RPMI8226 (cell line): ENCODE results near the gene ADGRG6.

Experiments
- DNase-seq: peaks from one replicate; pipeline ENCODE4 v3.0.0-alpha.2; 2015

Gene ADGRG6

DNA sequence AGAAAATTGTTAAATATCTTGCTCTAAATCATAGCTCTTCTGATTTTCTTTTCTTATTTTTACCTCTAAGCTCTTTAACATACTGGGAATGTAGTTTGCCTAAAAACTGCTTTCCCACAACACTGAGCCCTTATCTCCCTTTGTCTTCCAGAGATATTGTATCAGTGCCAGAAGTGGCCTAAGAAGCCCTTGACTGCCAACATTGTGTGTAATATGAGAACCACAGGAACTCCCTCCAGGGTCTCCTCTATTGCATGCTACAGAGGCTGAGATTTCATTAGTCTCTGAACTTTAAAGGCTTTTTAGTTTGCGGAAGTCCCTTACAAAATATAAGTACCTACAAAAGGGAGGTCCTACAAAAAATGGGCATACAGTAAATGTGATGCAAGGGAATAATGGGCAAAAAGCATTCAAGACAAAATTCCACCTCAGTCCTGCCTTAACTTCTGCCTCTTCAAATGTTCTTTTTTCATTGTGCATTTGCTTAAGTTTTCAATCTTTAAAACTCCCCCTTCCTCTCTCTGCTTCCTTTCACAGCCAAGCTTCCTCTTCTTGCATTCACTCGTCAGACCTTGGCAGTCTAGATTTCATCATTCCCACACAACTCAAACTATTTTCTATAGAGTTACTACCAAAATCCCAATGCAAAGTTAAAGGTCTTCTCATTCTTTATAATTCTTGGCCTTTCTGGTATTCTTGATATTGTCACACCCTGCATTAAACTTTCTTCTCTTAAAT is 76.5 kb downstream of the ADGRG6 start:
- no peak for DNase-seq

DNA sequence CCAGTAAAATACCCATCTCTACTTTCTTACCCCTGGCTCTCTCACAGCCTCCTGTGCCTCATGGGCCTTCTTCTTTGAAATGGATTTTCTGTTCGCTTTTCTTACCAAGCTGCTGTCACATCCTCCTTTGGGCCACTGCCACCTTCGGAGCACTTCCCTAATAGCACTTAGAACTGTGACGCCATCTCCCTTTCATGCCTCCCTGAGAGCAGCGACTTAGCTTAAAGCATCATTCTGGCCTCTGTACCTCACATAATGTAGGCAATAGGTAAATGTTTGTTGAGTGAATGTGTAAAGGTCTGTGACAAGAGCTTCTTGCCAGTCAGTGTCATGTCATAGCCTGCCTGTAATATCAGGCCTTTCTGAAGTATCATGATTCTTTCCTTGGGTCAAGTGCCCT is 78.8 kb downstream of the ADGRG6 start:
- no peak for DNase-seq

DNA sequence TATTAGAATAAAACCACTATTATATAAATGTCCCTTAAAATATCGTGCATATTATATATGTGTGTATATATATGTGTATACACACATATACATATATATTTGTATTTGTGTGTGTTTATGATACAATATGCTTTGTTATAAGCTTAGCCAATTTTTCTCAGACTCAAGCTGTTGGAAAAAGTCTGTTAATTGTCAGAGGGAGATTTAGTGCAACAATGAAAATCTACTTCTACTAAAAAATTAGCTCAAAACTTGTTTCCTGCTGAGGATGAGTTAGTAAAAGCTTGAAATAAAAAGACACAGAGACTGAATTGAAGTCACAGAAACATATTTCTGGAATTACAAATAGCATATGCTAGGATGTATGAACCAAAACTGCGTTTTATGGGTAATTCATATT is 79.4 kb downstream of the ADGRG6 start:
- DNase-seq = no peak

DNA sequence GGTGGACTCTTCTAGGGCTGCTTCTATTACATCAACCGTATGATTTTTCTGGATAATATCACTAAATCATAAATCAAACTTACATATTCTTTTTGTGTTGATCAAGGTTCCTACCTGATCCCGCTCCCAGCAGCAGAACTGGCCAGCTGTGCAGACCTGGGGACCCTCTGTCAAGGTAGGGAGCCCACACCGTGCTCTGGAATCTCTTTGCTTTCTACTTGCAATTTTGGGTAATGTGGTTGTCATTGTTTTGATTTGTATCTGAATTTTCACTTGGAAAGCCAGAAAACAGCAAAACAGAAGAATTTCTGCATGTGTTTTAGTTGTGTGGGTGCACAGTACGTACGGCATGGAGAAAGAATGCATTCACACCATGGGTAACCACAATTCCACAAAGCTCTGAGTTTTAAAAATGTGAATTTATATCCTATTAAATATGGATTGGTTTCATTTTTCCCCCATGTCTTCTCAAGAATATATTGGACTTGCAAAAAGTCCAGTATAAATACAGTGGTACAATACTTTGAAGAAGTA is 80.1 kb downstream of the ADGRG6 start:
- DNase-seq = no peak

DNA sequence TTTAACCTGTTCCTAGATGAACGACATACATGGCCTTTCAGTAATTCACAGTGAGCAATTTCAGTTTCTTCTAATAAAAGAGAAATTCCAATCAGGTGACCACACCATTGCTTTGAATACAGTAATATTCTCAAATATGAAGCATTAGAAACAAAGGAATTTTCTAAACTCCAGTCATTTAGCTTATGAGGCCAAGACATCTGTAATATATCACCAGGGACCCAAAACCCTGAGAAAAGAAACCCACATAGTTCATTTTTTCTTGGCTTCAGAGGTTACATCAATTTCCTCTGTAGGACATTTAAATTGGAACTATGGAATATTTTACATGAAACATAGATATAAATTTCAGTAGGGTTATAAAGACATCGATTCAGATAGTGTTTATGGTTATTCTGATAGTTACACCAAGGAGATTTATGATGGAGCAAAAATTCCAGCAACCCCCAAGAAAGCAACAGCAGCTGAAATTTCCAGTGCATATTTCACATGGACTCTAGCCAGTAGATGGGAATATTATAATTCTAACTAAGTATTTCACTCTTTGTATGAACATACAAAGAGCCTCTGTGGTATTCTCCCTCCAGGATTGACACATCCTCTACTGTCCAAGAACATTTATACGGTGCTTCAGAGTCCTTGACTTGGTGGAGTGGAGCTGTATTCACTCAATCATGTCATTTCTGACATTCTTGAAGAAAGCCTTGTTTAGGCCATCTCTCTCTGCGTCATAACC is 82.9 kb downstream of the ADGRG6 start:
- DNase-seq = no peak

DNA sequence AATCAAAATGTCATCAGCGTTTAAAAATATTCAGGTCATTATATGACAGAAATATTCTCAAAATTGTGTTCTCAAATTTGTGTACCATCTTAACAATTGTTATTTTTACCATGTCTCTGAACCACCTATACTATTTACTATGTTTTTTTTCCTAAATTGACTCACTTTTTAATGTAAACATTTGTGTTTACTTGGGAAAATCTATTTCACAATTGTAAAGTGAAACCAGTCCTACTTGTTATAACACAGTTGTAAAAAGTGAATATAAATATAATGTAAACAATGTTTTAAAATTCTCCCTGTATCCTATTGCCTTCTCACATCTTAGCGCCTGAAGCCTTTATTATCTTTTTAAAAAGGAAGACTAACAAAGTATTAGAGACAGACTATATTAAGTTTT is 83.5 kb downstream of the ADGRG6 start:
- no peak for DNase-seq

DNA sequence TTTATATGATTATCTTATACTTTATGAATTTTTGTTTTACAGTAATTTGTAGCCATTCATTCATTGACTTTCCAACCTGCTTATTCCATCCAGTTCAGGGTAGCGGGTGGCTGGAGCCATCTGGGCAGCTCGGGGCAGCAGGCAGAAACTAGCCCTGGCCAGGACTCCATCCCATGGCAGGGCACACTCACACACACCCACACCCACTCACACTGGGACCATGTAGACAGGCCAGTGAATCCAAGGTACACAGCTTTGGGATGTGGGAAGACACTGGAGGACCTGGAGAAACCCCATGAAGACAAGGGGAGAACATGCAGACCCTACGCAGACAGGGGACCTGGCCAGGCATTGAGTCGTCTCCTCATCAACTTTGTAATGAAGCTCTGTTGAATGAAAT is 84.8 kb downstream of the ADGRG6 start:
- no peak for DNase-seq

DNA sequence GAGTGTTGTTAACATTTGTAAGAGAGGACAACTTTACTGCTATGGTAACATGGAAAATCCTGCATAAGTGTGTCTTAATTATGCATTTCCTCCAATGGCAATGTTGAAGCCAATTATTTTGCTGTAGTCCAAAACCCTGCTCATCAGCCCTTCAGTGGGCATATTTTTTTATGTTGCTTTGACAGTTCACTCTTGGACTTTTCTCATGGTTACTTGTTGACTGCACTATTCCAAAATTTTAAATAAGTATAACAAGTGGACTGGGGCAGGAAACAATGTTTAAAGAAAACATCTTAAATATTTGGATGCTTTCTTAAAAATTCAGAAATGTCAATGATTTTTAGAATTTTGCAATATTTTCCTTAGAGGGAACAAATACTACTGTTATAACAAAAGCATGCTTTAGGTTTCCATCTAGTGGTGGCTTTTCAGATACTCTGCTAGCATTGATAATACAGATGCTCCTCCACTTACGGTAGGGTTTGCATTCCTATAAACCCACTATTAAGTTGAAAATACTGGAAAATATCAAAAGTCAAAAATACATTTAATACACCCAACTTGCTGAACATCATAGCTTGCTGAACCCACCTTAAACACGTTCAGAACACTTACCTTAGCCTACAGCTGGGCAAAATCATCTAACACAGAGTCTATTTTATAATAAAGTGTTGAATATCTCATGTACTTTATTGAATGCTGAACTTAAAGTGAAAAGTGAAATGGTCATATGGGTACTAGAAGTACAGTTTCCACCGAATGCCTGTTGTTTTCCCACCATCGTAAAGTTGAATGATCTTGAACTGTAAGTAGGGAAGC is 86.4 kb downstream of the ADGRG6 start:
- DNase-seq = peak; percentile 41

DNA sequence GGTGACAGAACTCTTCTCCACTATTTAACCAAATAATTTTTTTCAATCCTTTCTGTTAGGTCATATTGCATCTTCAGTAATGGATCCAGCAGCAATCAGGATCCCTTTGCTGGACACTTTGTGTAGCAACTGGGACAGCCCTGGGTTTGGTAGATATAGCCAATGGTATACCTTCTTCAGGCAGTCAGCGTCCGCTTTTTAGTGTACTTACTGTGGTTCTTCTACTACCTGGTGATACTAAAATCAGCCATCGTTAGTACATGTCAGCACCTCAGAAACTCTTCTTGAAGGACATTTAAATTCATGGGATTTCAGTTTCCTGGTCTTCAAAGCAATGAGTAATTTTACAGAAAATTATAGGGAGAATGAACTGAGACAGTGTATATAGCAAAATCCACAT is 93.5 kb downstream of the ADGRG6 start:
- DNase-seq = no peak

DNA sequence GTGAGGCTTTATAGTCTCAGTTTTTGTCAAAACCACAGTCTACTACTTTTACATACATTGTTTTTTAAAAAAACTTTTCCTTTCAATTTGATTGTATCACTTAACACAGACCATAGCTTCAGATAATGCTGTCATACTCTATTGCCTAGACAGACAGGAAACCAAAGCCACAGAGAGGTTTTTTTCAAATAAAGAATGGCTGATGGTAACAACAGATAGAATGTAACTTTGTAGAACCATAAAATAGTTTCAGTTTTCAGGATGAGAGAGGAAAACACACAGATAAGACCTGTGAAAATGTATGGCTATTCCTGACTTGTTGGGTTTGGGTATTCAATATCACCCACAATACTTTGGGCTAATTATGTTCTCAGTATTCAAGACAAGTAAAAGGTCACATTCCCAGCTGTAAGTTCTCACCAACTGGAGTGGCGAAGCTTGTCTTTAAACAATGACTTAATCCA is 94.0 kb downstream of the ADGRG6 start:
- DNase-seq = no peak

DNA sequence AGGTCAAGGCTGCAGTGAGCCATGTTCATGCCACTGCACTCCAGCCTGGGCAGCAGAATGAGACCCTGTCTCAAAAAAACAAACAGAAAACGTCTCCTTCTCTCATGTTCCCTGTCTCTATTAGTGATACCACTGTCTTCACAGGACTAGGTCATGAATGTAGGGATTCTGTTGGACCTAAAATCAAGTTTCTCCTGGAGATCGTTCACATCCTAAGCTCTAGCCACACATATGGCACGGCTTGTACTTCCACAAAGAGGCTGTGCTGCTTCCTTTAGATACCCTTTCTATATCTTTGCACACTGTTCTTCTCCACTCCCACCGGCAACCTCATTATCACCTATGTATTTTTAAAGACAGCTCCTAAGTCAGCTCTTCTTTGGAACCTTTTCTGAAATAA is 96.5 kb downstream of the ADGRG6 start:
- no peak for DNase-seq

DNA sequence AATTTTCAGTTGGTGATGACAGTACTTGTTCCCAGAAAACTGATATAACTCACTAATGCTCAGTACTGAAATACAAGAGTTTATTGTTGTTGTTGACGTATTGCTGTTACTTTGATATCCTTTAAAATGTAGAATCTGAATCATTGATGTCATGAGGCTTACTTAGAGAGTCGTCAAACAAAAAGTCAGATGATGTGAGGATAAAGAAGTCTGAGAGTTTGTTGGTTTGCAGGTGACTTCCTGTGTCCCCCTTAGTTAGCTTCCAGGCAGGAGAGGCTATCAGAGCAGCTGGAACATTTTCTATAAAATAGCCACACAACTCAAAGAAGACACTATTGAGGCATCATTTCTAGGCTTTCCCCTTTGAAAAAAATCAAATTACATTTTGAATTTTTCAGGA is 97.9 kb downstream of the ADGRG6 start:
- DNase-seq = no peak

DNA sequence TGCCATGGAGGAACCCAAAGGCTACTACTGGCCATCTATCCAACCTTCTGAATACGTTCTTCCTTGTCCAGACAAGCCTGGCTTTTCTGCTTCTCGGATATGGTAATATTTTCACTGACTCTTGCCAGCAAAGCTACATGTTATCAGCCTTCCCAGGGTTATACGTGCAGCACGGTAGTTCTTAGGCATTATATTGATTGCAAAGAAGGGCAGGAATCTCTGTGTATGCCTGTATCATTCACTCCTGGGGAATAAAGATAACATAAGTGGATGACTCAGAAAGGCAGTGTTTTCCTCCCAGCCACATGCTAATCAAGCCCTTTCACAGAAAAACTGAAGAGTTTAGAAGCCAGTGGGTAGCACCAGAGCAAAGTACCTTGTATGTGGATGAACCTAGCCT is 98.7 kb downstream of the ADGRG6 start:
- DNase-seq = no peak

DNA sequence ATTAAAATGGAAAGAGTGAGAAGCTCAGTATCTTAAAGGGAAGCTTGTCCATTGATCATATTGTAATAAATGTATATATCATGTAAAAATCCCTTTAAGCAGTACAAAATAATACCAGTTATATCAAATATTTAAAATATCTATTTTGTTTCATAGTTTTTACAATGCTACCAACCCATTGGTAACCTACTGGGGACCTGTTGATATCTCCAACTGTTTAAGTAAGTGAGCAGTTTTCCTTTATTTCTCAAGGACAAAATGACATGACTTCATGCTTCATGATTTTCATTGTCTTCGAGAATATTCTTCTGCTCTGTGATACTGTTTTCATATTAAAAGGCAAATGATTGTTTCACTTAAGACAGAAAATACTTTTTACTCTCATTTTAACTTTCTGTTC is 100.0 kb downstream of the ADGRG6 start:
- DNase-seq = no peak

DNA sequence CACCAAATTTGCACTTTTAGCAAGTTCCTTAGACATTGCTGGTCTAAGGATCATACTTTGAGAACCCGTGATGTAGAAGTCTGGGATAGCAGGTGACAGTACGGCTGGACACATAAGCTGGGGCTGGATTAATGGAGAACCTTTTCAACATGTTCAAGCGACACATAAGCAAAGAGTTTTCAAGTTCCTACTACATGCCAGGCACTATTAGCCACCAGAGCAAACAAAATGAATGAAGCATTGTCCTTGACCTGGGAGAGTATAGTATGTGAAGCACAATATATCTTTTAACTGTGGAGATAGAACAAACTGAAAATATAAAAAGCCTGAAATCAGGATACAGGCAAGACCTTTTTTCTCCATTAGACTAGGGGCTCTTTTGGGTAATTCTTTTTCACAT is 102.9 kb downstream of the ADGRG6 start:
- no peak for DNase-seq

DNA sequence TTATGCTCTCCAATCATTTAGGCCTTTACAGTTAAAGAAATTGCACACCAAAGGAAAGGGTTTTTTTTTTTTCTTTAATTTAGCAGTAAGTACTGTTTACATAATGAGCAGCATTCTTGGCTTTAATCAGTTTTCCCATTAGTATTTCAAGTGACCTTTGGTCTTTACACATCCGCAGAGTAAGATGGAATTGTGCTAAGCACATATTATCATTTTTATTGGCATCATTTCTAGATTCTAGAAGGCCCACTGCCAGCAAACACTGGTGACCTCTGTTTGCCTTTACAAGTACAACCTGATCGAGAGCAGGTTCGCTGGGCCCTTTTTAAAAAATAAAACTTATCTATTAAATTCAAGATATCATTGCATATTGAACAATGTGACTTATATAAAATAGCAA is 104.3 kb downstream of the ADGRG6 start:
- no peak for DNase-seq

DNA sequence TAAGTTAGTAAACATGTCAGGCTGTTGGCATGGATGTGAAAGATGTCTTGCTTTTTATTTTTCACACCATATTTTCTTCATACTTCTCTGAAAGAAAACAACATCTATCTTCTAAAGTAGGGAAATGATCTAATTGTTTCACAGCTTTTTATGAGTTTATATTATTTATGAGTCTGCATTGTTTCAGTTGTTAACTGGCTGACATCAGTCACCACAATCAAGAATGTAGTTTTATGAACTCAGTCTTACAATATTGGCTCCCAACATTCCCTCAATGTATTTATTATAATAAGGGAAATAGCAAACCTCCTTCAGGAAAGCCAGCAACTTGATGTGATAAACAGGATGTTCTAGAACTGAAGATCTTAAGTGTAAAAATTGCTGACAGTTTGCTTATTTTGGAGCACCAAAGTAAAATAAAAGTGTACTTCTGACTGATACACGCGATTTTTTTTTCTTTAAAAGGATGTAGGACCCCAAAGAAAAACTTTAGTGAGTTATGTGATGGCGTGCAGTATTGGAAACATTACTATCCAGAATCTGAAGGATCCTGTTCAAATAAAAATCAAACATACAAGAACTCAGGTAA is 106.0 kb downstream of the ADGRG6 start:
- DNase-seq = no peak

DNA sequence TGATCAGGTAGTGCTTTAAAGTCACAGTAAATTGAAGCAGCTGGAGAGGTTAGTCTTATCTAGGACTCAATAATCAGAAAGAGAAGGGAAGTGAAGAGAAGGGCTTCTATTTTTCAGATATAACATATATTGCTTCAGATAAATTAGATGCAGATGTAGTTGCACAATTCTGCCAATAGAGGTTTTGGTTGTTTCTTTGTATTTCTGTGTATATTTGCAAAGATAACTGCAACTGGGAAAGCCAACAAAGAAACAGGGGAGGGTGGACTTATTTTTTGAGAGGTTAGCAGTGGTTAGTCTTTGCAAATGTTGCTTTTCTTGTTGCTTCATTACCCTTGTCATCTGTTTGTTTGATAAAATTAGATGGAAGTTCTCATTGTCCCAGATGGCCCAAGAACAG is 106.6 kb downstream of the ADGRG6 start:
- DNase-seq = no peak

DNA sequence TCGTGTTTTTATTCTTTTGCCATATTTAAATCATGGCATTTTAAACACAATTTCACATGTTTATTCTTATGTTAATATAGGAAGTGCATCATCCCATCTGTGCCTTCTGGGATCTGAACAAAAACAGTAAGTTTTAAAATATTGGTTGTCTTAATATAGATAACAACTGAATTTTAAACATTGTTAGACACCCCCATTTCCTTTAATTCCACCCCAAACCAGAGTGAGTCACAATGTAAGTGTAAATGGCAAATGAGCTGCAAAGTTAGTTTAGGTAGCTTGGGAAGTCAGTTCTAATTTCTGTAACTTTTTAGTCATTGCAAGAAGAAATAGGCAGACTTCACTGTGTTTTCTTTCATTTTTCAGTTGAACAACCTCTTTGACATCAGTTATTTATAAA is 108.0 kb downstream of the ADGRG6 start:
- no peak for DNase-seq

DNA sequence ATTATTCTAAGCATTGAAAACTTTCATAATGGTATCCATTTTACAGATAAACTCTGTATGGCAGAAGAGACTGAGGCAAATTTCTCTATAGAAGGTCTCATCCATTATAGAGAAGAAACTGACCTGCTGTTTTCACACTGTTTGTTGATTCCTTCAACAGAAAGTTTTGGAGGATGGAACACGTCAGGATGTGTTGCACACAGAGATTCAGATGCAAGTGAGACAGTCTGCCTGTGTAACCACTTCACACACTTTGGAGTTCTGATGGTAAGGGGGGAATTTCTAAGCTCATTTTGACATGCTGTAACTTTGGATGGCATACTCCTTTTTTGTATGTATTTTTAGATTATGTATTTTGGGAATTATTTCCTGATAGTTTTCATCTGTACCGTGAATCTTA is 109.3 kb downstream of the ADGRG6 start:
- DNase-seq = no peak

DNA sequence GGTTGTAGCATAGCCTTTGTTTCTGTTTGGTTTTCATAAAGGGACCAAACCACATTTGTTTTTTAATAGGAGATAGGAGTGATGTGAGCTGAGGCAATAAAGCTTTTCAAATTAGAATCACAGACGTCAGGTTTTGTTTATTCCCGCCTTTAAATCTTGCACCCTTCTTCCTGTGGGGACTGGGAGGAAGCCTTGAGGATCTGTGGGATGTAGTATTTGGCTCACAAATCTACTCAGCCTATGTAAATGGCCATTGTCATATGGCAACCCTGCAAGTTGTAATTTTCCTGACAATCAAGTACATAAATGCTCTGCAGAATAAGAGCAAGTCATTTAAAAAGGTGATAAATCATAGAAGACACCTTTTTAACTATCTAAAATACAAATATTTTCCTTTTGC is 110.4 kb downstream of the ADGRG6 start:
- no peak for DNase-seq

DNA sequence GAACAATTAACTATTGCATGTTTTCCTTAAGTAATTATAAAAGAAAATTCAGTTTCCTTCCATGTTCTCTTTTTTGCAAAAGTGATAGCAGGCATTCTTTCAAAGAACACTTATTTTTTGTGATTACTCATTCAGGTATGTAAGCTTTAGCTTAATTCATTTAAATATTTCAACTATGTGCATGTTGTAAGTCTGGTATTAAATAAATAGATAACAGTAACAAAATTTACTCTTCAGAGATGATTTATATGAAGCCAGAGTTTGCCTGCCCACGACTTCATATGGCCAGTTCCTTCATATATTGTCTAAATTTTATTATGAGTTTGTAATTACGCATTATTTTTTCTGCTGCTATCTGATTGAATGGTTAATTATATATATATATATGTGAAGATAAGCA is 110.9 kb downstream of the ADGRG6 start:
- no peak for DNase-seq

DNA sequence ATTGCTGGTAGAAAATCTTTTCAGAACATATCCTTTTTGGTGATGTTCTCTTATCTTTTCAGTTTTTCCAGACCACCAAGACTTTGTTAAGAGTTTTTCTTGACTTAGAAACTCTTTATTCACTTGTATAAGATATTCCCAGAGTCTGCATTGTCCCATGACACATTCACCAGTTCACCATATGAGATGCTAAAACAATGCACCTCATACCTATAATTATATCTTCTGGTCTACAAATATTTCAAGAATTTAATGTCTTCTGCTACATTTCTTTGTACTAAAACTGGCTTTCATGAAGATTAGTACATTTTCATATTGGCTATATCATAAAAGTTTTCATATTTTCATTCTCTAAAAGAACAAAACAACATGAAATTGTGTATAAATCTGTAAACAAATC is 111.3 kb downstream of the ADGRG6 start:
- DNase-seq = no peak
